ENCODE results near the gene LPAR5.

- TF ChIP-seq POLR2AphosphoS5 (IDR thresholded peaks at IDR 0.05; ENCODE audit: low read depth, low read length) (no peak), SIN3A (IDR thresholded peaks at IDR 0.05; ENCODE audit: borderline replicate concordance, insufficient read depth, low read depth, low read length) (no peak), REST (IDR thresholded peaks at IDR 0.05; ENCODE audit: insufficient read depth in 1 of 2, low read depth in 2 of 2, low read length in 1 of 2) (no peak)
- TF ChIP-seq, protein P1, sequence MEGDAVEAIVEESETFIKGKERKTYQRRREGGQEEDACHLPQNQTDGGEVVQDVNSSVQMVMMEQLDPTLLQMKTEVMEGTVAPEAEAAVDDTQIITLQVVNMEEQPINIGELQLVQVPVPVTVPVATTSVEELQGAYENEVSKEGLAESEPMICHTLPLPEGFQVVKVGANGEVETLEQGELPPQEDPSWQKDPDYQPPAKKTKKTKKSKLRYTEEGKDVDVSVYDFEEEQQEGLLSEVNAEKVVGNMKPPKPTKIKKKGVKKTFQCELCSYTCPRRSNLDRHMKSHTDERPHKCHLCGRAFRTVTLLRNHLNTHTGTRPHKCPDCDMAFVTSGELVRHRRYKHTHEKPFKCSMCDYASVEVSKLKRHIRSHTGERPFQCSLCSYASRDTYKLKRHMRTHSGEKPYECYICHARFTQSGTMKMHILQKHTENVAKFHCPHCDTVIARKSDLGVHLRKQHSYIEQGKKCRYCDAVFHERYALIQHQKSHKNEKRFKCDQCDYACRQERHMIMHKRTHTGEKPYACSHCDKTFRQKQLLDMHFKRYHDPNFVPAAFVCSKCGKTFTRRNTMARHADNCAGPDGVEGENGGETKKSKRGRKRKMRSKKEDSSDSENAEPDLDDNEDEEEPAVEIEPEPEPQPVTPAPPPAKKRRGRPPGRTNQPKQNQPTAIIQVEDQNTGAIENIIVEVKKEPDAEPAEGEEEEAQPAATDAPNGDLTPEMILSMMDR (IDR thresholded peaks at IDR 0.05), result no peak
Measured at GRCh38 chr12:6635856-6636531, at the start of gene LPAR5.
